Measurements from ENCODE around the gene TEKT2.

The TEKT2 gene

GRCh38 chr1:36087233-36088123 lies 3.6 kb downstream of the TEKT2 start:
- DNase-seq, result no peak

- DNase-seq, result no peak
These were observed 4.3 kb downstream of the TEKT2 start for GRCh38 chr1:36088265-36088576.

GRCh38 chr1:36088577-36089392 lies 4.9 kb downstream of the TEKT2 start, which contains the start of gene ADPRS:
Gene ADPRS, plus strand, starts transcription at chr1:36088892. Its CDS starts 13 bp downstream, at chr1:36088905.
- DNase-seq, result peak; percentile 94

- DNase-seq, result peak; percentile 39
These were observed 5.7 kb downstream of the TEKT2 start for GRCh38 chr1:36089393-36090121.

GRCh38 chr1:36091141-36091540 lies 7.2 kb downstream of the TEKT2 start:
- no peak for DNase-seq

GRCh38 chr1:36091698-36092097 lies 7.8 kb downstream of the TEKT2 start:
- no peak for DNase-seq

GRCh38 chr1:36092166-36092797 lies 8.4 kb downstream of the TEKT2 start:
- no peak for DNase-seq

GRCh38 chr1:36092798-36093185 lies 8.9 kb downstream of the TEKT2 start:
- no peak for DNase-seq

GRCh38 chr1:36093226-36093625 lies 9.3 kb downstream of the TEKT2 start:
- no peak for DNase-seq

GRCh38 chr1:36093929-36094328 lies 10.0 kb downstream of the TEKT2 start:
- DNase-seq, result no peak

GRCh38 chr1:36094621-36095061 lies 10.7 kb downstream of the TEKT2 start:
- DNase-seq, result no peak

- peak; percentile 33 for DNase-seq
These were observed 12.0 kb downstream of the TEKT2 start for GRCh38 chr1:36095760-36096405.

- peak; percentile 61 for DNase-seq
These were observed 12.9 kb downstream of the TEKT2 start for GRCh38 chr1:36096500-36097432.

GRCh38 chr1:36097693-36098585 lies 14.0 kb downstream of the TEKT2 start:
- no peak for DNase-seq

- DNase-seq, result no peak
These were observed 14.9 kb downstream of the TEKT2 start for GRCh38 chr1:36098650-36099365.

GRCh38 chr1:36099681-36100341 lies 15.9 kb downstream of the TEKT2 start:
- DNase-seq, result peak; percentile 87

- no peak for DNase-seq
These were observed 16.5 kb downstream of the TEKT2 start for GRCh38 chr1:36100376-36100775.

GRCh38 chr1:36101546-36101945 lies 17.7 kb downstream of the TEKT2 start:
- no peak for DNase-seq

GRCh38 chr1:36106269-36106668 lies 22.4 kb downstream of the TEKT2 start:
- DNase-seq, result no peak
